Esophagus squamous epithelium (tissue), 4 donors: ENCODE measurements around the gene KRT15.

ENCODE experiments used
- CTCF ChIP-seq, 6 experiments: fragments of 450-650 bp in 4 of 6; fragments of 200-600 bp in 2 of 6; sonication (generic) in 2 of 6; IDR thresholded peaks; one replicate each; pipeline ENCODE4 v1.5.1; 2016 to 2019; ENCODE audit warnings: antibody characterized with exemption in 6 of 6, mild to moderate bottlenecking in 4 of 6, moderate library complexity in 4 of 6
- POLR2A ChIP-seq, 4 donors: fragments of 450-650 bp; IDR thresholded peaks; one replicate each; pipeline ENCODE4 v1.6.1; 2017; ENCODE audit warnings: antibody characterized with exemption in 4 of 4, mild to moderate bottlenecking in 4 of 4, moderate library complexity in 3 of 4

- TF ChIP-seq POLR2A (IDR thresholded peaks at IDR 0.05) (peak in 1 of 4 donors; percentile 15), CTCF (IDR thresholded peaks at IDR 0.05) (peak in 5 of 6 experiments; percentile 55 to 95 (median 87))
These were observed 21.7 kb downstream of the KRT15 start for GRCh38 chr17:41496803-41497484.
